Stomach (tissue), 9 donors: ENCODE results near the gene COA5. TPM values are rescaled to one million over a fixed set of nuclear protein-coding genes. Genes with fewer than 3 reads are reported as not detected.

Source experiments
- DNase-seq, 2 donors: peaks; one replicate each; pipeline versions ENCODE4 v3.0.0 to v3.0.0-alpha.2; 2013 to 2019
- H3K27ac ChIP-seq, 5 donors: fragments of 200-600 bp in 4 of 5; sonication (generic) in 4 of 5; one replicate each; pipeline ENCODE4 v1.5.1; 2013 to 2019; ENCODE audit warnings: mild to moderate bottlenecking in 1 of 5, moderate library complexity in 1 of 5
- H3K27me3 ChIP-seq, 3 donors: fragments of 200-600 bp; sonication (generic); one replicate each; pipeline ENCODE4 v1.5.1; 2017 to 2019; ENCODE audit warnings: mixed run types in 1 of 3
- H3K36me3 ChIP-seq, 4 donors: fragments of 200-600 bp; sonication (generic); 1 replicate in 3 of 4; 2 replicates in 1 of 4; pipeline ENCODE4 v1.5.1; 2016 to 2019
- H3K4me1 ChIP-seq, 4 donors: fragments of 200-600 bp; sonication (generic); one replicate each; pipeline ENCODE4 v1.5.1; 2016 to 2019
- H3K4me3 ChIP-seq, 4 donors: fragments of 200-600 bp; sonication (generic) in 3 of 4; one replicate each; pipeline ENCODE4 v1.5.1; 2016 to 2019; ENCODE audit warnings: mild to moderate bottlenecking in 1 of 4
- H3K9me3 ChIP-seq, 4 donors: fragments of 200-600 bp; sonication (generic); one replicate each; pipeline ENCODE4 v1.5.1; 2016 to 2019
- EP300 ChIP-seq: sonication (generic); formaldehyde crosslinking; IDR thresholded peaks from one replicate; pipeline ENCODE4 v1.6.1; 2017; ENCODE audit warnings: antibody characterized with exemption
- POLR2A ChIP-seq, 4 donors: fragments of 450-650 bp; IDR thresholded peaks; one replicate each; pipeline ENCODE4 v1.6.1; 2016; ENCODE audit warnings: antibody characterized with exemption in 4 of 4, control low read depth in 2 of 4, mild to moderate bottlenecking in 1 of 4, moderate library complexity in 1 of 4
- POLR2AphosphoS5 ChIP-seq, 3 donors: sonication (generic); formaldehyde crosslinking; IDR thresholded peaks; one replicate each; pipeline ENCODE4 v1.6.1; 2016; ENCODE audit warnings: antibody characterized with exemption in 3 of 3
- WGBS, 5 donors: extraction: QIAGEN DNeasy Blood & Tissue Kit in 3 of 5; methylation state at CpG; one replicate each; pipeline versions ENCODE4 v1.1.5 to v1.1.7; 2013 to 2018; 5-methylcytosine and 5-hydroxymethylcytosine counted together
- intact Hi-C: fragments of 100-400 bp; cut with DNase I; formaldehyde crosslinking; loops from one replicate; pipeline ENCODE4 v1.15.1; 2023; ENCODE audit warnings: low total_unique reads
- polyA plus RNA-seq, 3 donors: library from polyadenylated mRNA; stranded (reverse); fragments of 200-250 nt; gene quantifications; one replicate each; pipeline ENCODE4 v1.2.3, GENCODE V29; 2013
- total RNA-seq, 5 donors: library from RNA; depleted of rRNA; stranded (reverse); fragments of >200 nt; gene quantifications; one replicate each; pipeline versions ENCODE4 v1.1.0 to v1.2.3, GENCODE V29; 2014 to 2016
- TF ChIP-seq, protein P1 (sequence below), 7 experiments: fragments of 450-650 bp in 4 of 7; fragments of 200-600 bp in 3 of 7; sonication (generic) in 3 of 7; IDR thresholded peaks; one replicate each; pipeline ENCODE4 v1.5.1; 2016 to 2019; ENCODE audit warnings: antibody characterized with exemption in 7 of 7, control low read depth in 2 of 7, mild to moderate bottlenecking in 1 of 7
- donor health status: healthy with polysubstance abuse.
- donor health status: Bipolar disorder and iron deficiency.
- donor health status: healthy.

The COA5 gene
- total and polyA plus RNA-seq, 8 donors, result 1.2 to 60.6 (median 34.6) TPM

DNA sequence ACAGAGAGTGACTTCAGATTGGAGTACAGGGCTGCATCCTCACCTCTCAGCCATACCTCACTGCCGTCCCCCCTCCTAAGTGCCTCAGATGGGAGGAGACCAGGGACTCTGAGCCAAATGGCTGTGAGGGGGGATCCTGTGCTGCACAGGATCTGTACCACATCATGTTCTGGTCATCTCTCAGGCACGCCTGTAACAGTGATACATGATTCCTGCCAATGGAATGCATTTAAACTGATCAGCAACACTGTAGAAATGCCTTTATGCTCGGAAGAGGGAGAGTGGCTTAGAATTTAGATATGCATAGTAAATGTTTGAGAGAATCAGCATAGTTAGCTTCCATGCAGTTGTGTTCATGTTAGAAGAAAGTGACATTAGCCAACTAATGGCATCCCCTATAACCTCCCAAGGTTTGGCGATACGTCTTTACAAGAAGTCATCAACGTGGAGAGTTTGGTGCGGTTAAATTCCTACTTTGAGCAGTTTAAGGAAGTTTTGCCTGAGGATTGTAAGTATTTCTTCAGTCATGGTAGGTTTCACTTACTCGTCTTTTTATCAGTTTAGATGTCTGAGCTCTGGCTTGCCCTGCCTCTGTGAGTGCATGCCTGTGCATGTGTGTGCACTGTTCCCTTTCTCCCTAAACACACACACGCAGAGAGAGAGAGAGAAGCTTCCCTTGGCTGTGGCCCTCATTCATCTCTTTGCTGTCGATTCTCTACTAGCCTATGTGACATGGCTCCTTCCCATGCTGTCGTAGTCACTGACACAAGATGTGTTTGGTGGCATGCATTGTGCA lies 40.0 kb downstream of the COA5 start:
- no peak overlapping the region for H3K4me3 ChIP-seq
- no peak overlapping the region for H3K27ac ChIP-seq
- intact Hi-C loops, result no loop called here
- H3K36me3 ChIP-seq, result peaks cover 32 to 100% (median 100%) of the 10 kb centered on the region in 4 donors
- 89 to 94% (median 92%) methylated on average over 10 to 11 of the region's 11 CpGs for WGBS, 5 donors
- DNase-seq, result no peak
- no peaks in the 10 kb centered on the region for H3K9me3 ChIP-seq
- no peaks in the 10 kb centered on the region for H3K27me3 ChIP-seq
- TF ChIP-seq, protein P1, sequence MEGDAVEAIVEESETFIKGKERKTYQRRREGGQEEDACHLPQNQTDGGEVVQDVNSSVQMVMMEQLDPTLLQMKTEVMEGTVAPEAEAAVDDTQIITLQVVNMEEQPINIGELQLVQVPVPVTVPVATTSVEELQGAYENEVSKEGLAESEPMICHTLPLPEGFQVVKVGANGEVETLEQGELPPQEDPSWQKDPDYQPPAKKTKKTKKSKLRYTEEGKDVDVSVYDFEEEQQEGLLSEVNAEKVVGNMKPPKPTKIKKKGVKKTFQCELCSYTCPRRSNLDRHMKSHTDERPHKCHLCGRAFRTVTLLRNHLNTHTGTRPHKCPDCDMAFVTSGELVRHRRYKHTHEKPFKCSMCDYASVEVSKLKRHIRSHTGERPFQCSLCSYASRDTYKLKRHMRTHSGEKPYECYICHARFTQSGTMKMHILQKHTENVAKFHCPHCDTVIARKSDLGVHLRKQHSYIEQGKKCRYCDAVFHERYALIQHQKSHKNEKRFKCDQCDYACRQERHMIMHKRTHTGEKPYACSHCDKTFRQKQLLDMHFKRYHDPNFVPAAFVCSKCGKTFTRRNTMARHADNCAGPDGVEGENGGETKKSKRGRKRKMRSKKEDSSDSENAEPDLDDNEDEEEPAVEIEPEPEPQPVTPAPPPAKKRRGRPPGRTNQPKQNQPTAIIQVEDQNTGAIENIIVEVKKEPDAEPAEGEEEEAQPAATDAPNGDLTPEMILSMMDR (IDR thresholded peaks at IDR 0.05), result no peak
- no peak for TF ChIP-seq POLR2A (IDR thresholded peaks at IDR 0.05)
- no peak for TF ChIP-seq EP300
- no peak for TF ChIP-seq POLR2AphosphoS5 (IDR thresholded peaks at IDR 0.05)
- H3K4me1 ChIP-seq, result no peaks in the 10 kb centered on the region

DNA sequence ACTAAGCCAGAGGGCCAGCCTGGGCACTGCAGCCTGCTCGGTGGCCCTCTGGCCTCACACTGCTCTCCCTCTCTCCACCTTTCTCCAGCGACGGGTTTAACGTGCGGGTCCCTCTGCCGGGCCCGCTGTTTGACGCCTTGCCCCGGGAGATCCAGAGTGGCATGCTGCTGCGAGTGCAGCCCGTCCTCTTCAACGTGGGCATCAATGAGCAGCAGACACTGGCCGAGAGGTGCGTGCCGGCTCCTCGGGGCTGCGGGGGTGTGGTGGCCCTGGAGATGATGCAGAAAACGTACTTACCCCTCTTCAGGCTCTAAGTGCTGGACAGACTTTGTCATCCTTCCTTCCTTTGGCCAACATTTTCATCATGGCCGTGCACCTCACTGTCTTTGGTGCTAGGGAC lies 42.4 kb downstream of the COA5 start:
- Histone ChIP-seq H3K27ac (no peak overlapping the region), H3K4me3 (no peak overlapping the region), H3K4me1 (peaks cover 0 to 11% (median 5%) of the 10 kb centered on the region in 4 donors), H3K9me3 (no peaks in the 10 kb centered on the region), H3K36me3 (peaks cover 29 to 90% (median 82%) of the 10 kb centered on the region in 4 donors), H3K27me3 (no peaks in the 10 kb centered on the region)
- DNase-seq, result no peak
- 94 to 98% (median 96%) methylated on average over 17 to 19 of the region's 19 CpGs for WGBS, 5 donors
- intact Hi-C loops, result no loop called here
- TF ChIP-seq POLR2A (IDR thresholded peaks at IDR 0.05) (no peak), POLR2AphosphoS5 (IDR thresholded peaks at IDR 0.05) (no peak), EP300 (no peak)
- TF ChIP-seq, protein P1 (IDR thresholded peaks at IDR 0.05), result no peak

DNA sequence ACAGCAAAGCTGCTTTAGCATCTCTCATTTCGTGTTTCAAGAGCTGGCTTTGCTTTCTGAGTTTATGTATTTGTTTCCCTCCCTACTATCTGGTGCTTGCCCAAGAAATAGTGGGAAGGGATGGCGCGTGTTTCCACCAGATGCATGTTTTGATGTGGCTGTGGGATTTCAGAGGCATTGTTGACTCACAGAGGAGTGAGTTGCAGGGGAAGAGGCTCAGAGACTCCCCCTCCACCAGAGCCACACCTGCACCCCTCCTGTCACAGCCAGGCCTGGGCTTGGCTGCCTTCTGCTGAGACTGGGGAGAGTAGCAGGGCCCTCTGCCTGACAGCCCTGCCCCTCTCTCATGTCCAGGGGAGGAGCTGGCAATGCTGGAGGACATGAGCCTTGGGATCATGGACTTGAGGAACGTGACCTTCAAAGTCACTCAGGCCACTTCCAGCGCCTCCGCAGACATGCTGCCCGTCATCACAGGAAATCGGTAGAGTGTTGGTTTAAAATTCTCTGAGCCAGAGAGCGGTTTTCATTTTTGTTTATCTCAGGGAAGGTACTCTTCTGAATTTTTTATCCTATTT lies 42.9 kb downstream of the COA5 start:
- DNase-seq, result no peak
- intact Hi-C loops, result no loop called here
- Histone ChIP-seq H3K9me3 (no peaks in the 10 kb centered on the region), H3K36me3 (peaks cover 28 to 90% (median 82%) of the 10 kb centered on the region in 4 donors), H3K4me1 (peaks cover 0 to 15% (median 8%) of the 10 kb centered on the region in 4 donors), H3K4me3 (no peak overlapping the region), H3K27me3 (no peaks in the 10 kb centered on the region), H3K27ac (no peak overlapping the region)
- TF ChIP-seq EP300 (no peak), POLR2AphosphoS5 (IDR thresholded peaks at IDR 0.05) (no peak), POLR2A (IDR thresholded peaks at IDR 0.05) (no peak)
- TF ChIP-seq, protein P1 (IDR thresholded peaks at IDR 0.05), result no peak
- WGBS, 5 donors, result 89 to 95% (median 91%) methylated on average over 9 of the region's 9 CpGs

DNA sequence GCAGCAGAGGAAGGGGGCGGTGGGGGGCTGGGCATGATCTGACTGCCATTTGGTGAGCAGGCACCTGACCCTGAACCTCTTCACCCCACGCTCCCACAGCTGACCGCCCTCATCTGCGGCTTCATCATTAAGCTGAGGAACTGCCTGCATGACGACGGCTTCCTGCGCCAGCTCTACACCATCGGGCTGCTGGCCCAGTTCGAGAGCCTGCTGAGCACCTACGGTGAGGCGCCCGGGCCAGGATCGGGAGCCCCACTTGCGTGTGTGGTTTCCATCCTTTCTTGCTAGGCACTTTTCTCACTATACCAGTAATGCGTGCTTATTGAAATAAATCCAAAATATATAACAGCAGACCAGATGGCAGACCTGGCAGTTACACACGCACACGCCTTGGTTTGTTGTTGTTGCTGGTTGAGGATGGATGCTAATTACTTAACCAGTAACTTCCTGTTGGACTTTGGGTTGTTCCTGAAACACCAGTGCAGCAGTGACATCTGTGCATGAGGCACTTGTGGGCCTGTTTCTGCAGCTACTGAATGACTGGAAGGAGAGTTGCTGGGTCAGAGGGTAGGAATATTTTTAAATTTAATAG lies 43.7 kb downstream of the COA5 start:
- peaks cover 0 to 15% (median 10%) of the 10 kb centered on the region in 4 donors for H3K4me1 ChIP-seq
- DNase-seq, result no peak
- H3K4me3 ChIP-seq, result no peak overlapping the region
- TF ChIP-seq EP300, result no peak
- TF ChIP-seq POLR2AphosphoS5 (IDR thresholded peaks at IDR 0.05), result no peak
- no peak for TF ChIP-seq POLR2A (IDR thresholded peaks at IDR 0.05)
- TF ChIP-seq, protein P1 (IDR thresholded peaks at IDR 0.05), result no peak
- peaks cover 27 to 85% (median 79%) of the 10 kb centered on the region in 4 donors for H3K36me3 ChIP-seq
- H3K27me3 ChIP-seq, result no peaks in the 10 kb centered on the region
- H3K9me3 ChIP-seq, result no peaks in the 10 kb centered on the region
- WGBS, 5 donors, result 89 to 92% (median 91%) methylated on average over 15 to 17 of the region's 17 CpGs
- intact Hi-C loops, result no loop called here
- no peak overlapping the region for H3K27ac ChIP-seq
